Measurements from ENCODE around the gene APOA4. TPM values are rescaled to one million over a fixed set of nuclear protein-coding genes. Genes with fewer than 3 reads are reported as not detected.

The APOA4 gene
- total and polyA plus RNA-seq, 2 of the 13 experiments (the other 11 are each of a cell fraction or from before 2014, with no cell fraction given), result 3.8 to 7.2 TPM

DNA sequence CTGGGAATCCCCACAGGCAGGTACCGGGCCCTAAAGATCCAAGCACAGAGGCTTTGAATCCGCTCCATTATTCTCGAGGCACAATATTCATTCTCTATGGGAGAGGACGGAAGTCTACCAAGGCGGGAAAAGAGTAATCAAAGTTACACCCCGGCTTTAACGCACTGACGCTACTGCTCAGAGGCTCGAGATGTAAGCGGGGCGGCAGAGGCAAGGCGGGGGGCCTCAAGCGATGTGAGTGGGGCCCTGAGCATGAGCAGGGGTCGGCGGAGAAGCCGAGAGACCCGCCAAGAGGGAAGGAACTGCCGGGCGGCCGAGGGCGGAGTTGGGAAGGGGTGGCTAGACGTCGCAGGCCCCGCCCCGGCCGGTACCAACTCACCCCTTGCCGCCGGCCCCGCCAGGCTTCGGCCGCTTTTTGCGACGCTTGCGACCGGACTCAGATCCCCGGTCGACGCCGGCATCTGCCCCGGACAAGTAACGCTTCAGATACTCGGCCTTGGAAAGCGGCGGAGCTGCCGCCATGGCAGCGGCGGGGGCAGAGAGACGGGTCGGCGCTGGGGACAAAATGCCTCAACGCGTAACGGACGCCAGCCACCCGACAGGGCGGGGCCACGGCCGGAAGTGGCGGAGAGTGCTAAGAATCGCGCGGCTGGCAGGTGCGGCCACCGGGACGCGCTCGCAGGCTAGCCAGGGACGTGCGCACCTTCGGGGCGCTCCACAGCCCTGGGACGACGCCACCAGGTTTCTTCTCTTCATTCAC lies 50.5 kb downstream of the APOA4 start, which contains the start of gene BUD13 (continued):
- TF ChIP-seq FIP1L1 (IDR thresholded peaks at IDR 0.05; ENCODE audit: borderline replicate concordance, insufficient read depth, low read depth, low read length) (no peak), ZNF577 (CRISPR knock-in tag; IDR thresholded peaks at IDR 0.05; ENCODE audit: borderline replicate concordance, low read depth) (no peak), ZMYM4 (CRISPR knock-in tag; IDR thresholded peaks at IDR 0.05) (peak; percentile 90), MEIS2 (CRISPR knock-in tag; IDR thresholded peaks at IDR 0.05) (peak; percentile 72), SMYD3 (CRISPR knock-in tag; IDR thresholded peaks at IDR 0.05) (no peak), KMT2B (CRISPR knock-in tag; IDR thresholded peaks at IDR 0.05) (peak; percentile 99), EEA1 (CRISPR knock-in tag; IDR thresholded peaks at IDR 0.05; ENCODE audit: borderline replicate concordance) (peak; percentile 38; the same call in 1 of the 2 replicates), ZFP1 (CRISPR knock-in tag; IDR thresholded peaks at IDR 0.05) (0 out of 2 replicates have a peak, but pooled peaks have one; percentile 74), ZNF24 (IDR thresholded peaks at IDR 0.05) (no peak), ZNF441 (CRISPR knock-in tag; IDR thresholded peaks at IDR 0.05; ENCODE audit: borderline replicate concordance) (peak; percentile 46; the same call in 1 of the 2 replicates), ZNF691 (CRISPR knock-in tag; IDR thresholded peaks at IDR 0.05; ENCODE audit: borderline replicate concordance, low read depth) (peak; percentile 92; the same call in 1 of the 2 replicates), ZBTB20 (CRISPR knock-in tag; IDR thresholded peaks at IDR 0.05; ENCODE audit: borderline replicate concordance, low read depth) (peak; percentile 81; the same call in 1 of the 2 replicates), SRY (CRISPR knock-in tag; IDR thresholded peaks at IDR 0.05) (peak; percentile 32; the same call in 1 of the 2 replicates), HDAC6 (IDR thresholded peaks at IDR 0.05; ENCODE audit: low read depth, low read length) (no peak), ZFYVE20 (CRISPR knock-in tag; IDR thresholded peaks at IDR 0.05; ENCODE audit: borderline replicate concordance, low read depth) (no peak), HNRNPLL (IDR thresholded peaks at IDR 0.05; ENCODE audit: low read depth, low read length, poor library complexity, severe bottlenecking) (peak; percentile 95), ZFAT (CRISPR knock-in tag; conservative IDR thresholded peaks at IDR 0.05) (no peak; the same call in 1 of the 2 replicates), BORCS8-MEF2B (CRISPR knock-in tag; IDR thresholded peaks at IDR 0.05) (peak; percentile 87), MIER3 (CRISPR knock-in tag; IDR thresholded peaks at IDR 0.05; ENCODE audit: borderline replicate concordance) (peak; percentile 88; the same call in 1 of the 2 replicates)
- TF ChIP-seq, protein P1, sequence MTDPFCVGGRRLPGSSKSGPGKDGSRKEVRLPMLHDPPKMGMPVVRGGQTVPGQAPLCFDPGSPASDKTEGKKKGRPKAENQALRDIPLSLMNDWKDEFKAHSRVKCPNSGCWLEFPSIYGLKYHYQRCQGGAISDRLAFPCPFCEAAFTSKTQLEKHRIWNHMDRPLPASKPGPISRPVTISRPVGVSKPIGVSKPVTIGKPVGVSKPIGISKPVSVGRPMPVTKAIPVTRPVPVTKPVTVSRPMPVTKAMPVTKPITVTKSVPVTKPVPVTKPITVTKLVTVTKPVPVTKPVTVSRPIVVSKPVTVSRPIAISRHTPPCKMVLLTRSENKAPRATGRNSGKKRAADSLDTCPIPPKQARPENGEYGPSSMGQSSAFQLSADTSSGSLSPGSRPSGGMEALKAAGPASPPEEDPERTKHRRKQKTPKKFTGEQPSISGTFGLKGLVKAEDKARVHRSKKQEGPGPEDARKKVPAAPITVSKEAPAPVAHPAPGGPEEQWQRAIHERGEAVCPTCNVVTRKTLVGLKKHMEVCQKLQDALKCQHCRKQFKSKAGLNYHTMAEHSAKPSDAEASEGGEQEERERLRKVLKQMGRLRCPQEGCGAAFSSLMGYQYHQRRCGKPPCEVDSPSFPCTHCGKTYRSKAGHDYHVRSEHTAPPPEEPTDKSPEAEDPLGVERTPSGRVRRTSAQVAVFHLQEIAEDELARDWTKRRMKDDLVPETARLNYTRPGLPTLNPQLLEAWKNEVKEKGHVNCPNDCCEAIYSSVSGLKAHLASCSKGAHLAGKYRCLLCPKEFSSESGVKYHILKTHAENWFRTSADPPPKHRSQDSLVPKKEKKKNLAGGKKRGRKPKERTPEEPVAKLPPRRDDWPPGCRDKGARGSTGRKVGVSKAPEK (CRISPR knock-in tag; IDR thresholded peaks at IDR 0.05; ENCODE audit: borderline replicate concordance), result no peak
- TF ChIP-seq, protein P2, sequence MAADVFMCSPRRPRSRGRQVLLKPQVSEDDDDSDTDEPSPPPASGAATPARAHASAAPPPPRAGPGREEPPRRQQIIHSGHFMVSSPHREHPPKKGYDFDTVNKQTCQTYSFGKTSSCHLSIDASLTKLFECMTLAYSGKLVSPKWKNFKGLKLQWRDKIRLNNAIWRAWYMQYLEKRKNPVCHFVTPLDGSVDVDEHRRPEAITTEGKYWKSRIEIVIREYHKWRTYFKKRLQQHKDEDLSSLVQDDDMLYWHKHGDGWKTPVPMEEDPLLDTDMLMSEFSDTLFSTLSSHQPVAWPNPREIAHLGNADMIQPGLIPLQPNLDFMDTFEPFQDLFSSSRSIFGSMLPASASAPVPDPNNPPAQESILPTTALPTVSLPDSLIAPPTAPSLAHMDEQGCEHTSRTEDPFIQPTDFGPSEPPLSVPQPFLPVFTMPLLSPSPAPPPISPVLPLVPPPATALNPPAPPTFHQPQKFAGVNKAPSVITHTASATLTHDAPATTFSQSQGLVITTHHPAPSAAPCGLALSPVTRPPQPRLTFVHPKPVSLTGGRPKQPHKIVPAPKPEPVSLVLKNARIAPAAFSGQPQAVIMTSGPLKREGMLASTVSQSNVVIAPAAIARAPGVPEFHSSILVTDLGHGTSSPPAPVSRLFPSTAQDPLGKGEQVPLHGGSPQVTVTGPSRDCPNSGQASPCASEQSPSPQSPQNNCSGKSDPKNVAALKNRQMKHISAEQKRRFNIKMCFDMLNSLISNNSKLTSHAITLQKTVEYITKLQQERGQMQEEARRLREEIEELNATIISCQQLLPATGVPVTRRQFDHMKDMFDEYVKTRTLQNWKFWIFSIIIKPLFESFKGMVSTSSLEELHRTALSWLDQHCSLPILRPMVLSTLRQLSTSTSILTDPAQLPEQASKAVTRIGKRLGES (CRISPR knock-in tag; IDR thresholded peaks at IDR 0.05; ENCODE audit: borderline replicate concordance), result peak; percentile 40; the same call in 1 of the 2 replicates

Measured in HepG2 (cell line).